Suprapubic skin (tissue), 4 donors: Measurements from ENCODE around the gene C1orf141. TPM values are rescaled to one million over a fixed set of nuclear protein-coding genes. Genes with fewer than 3 reads are reported as not detected.
"Not testable (repeated sequence)": the region's sequence is repeated elsewhere in the genome, so short reads cannot be mapped to it uniquely, and the experiment has no call there.

ENCODE experiments used
- DNase-seq, 2 donors: peaks; one replicate each; pipeline ENCODE4 v3.0.0-alpha.2; 2019; ENCODE audit warnings: low spot score in 2 of 2
- H3K27ac ChIP-seq: fragments of 200-600 bp; sonication (generic); one replicate; pipeline ENCODE4 v1.5.1; 2019
- H3K27me3 ChIP-seq: fragments of 200-600 bp; sonication (generic); one replicate; pipeline ENCODE4 v1.5.1; 2019
- H3K36me3 ChIP-seq: fragments of 200-600 bp; sonication (generic); one replicate; pipeline ENCODE4 v1.5.1; 2019
- H3K4me1 ChIP-seq: fragments of 200-600 bp; sonication (generic); one replicate; pipeline ENCODE4 v1.5.1; 2019
- H3K4me3 ChIP-seq: fragments of 200-600 bp; sonication (generic); one replicate; pipeline ENCODE4 v1.5.1; 2019; ENCODE audit warnings: mild to moderate bottlenecking
- H3K9me3 ChIP-seq: fragments of 200-600 bp; sonication (generic); one replicate; pipeline ENCODE4 v1.5.1; 2019
- EP300 ChIP-seq: sonication (generic); formaldehyde crosslinking; IDR thresholded peaks from one replicate; pipeline ENCODE4 v1.6.1; 2017; ENCODE audit warnings: antibody characterized with exemption
- POLR2A ChIP-seq, 2 donors: fragments of 450-650 bp; IDR thresholded peaks; one replicate each; pipeline ENCODE4 v1.6.1; 2017; ENCODE audit warnings: antibody characterized with exemption in 2 of 2, mild to moderate bottlenecking in 2 of 2, moderate library complexity in 2 of 2
- POLR2AphosphoS5 ChIP-seq, 3 donors: sonication (generic); formaldehyde crosslinking; IDR thresholded peaks; one replicate each; pipeline ENCODE4 v1.6.1; 2017; ENCODE audit warnings: antibody characterized with exemption in 3 of 3
- WGBS: methylation state at CpG from one replicate; pipeline ENCODE4 v1.1.5; 2018; 5-methylcytosine and 5-hydroxymethylcytosine counted together
- total RNA-seq, 4 donors: library from RNA; depleted of rRNA; stranded (reverse); fragments of >200 nt; gene quantifications; one replicate each; pipeline ENCODE4 v1.1.0, GENCODE V29; 2016
- TF ChIP-seq, protein P1 (sequence below), 2 donors: fragments of 200-600 bp in 1 of 2; fragments of 450-650 bp in 1 of 2; sonication (generic) in 1 of 2; IDR thresholded peaks; one replicate each; pipeline ENCODE4 v1.5.1; 2016 to 2019; ENCODE audit warnings: antibody characterized with exemption in 2 of 2, mild to moderate bottlenecking in 1 of 2, moderate library complexity in 1 of 2

C1orf141 gene
- total RNA-seq, 4 donors from 2014 or later, result not detected

DNA sequence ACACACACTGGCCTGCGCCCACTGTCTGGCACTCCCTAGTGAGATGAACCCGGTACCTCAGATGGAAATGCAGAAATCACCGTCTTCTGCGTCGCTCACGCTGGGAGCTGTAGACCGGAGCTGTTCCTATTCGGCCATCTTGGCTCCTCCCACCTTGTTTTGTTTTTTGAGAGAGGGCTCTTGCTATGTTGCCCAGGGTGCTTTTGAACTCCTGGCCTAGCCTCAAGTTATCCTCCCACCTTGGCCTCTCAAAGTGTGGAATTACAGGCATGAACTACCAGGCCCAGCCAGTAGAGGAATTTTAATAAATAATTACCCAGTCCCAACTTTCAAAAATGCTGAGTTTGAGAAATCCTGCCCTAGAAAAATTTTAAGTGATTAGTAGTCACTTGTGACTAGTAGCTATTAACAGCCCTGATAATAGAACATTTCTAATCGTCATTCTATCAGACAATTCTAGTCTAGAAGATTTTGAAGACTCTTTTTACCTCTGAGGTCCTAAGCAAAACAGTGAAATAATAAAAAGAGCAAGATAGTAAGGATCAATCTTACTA lies 49.9 kb downstream of the C1orf141 start:
- peaks cover 3% of the 10 kb centered on the region for H3K9me3 ChIP-seq
- H3K4me3 ChIP-seq, result no peak overlapping the region
- no peaks in the 10 kb centered on the region for H3K36me3 ChIP-seq
- H3K4me1 ChIP-seq, result no peaks in the 10 kb centered on the region
- H3K27me3 ChIP-seq, result no peaks in the 10 kb centered on the region
- 95% methylated on average over 7 of the region's 9 CpGs for WGBS
- no peak for DNase-seq
- TF ChIP-seq EP300, result no peak
- TF ChIP-seq, protein P1, sequence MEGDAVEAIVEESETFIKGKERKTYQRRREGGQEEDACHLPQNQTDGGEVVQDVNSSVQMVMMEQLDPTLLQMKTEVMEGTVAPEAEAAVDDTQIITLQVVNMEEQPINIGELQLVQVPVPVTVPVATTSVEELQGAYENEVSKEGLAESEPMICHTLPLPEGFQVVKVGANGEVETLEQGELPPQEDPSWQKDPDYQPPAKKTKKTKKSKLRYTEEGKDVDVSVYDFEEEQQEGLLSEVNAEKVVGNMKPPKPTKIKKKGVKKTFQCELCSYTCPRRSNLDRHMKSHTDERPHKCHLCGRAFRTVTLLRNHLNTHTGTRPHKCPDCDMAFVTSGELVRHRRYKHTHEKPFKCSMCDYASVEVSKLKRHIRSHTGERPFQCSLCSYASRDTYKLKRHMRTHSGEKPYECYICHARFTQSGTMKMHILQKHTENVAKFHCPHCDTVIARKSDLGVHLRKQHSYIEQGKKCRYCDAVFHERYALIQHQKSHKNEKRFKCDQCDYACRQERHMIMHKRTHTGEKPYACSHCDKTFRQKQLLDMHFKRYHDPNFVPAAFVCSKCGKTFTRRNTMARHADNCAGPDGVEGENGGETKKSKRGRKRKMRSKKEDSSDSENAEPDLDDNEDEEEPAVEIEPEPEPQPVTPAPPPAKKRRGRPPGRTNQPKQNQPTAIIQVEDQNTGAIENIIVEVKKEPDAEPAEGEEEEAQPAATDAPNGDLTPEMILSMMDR (IDR thresholded peaks at IDR 0.05), result no peak
- TF ChIP-seq POLR2AphosphoS5 (IDR thresholded peaks at IDR 0.05), result no peak
- TF ChIP-seq POLR2A (IDR thresholded peaks at IDR 0.05), result no peak
- H3K27ac ChIP-seq, result no peak overlapping the region

DNA sequence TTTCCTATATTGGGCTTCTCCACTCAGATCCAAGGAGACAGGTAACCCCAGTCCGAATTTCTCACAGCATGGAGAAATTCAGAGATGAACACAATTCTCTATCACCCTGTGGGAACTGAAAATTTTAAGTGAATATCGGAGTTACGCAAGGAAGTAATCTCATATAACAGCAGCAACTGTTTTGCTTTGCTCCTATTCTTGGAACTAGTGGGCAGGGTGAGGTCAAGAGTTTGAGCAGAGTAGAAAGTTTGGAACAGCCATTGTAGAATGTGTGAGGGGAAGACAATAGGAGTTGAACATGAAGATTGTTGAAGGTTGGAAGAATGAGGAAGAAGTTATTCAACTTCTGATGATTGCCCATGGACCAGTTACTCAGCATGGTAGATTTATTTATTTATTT lies 56.5 kb downstream of the C1orf141 start:
- Histone ChIP-seq H3K27ac (no peak overlapping the region), H3K9me3 (no peaks in the 10 kb centered on the region), H3K4me3 (no peak overlapping the region), H3K36me3 (no peaks in the 10 kb centered on the region), H3K27me3 (no peaks in the 10 kb centered on the region), H3K4me1 (no peaks in the 10 kb centered on the region)
- no peak for DNase-seq
- WGBS, result 96% methylated on average over 3 of the region's 3 CpGs
- TF ChIP-seq, protein P1 (IDR thresholded peaks at IDR 0.05), result no peak
- TF ChIP-seq EP300, result no peak
- TF ChIP-seq POLR2AphosphoS5 (IDR thresholded peaks at IDR 0.05), result no peak
- TF ChIP-seq POLR2A (IDR thresholded peaks at IDR 0.05), result no peak

DNA sequence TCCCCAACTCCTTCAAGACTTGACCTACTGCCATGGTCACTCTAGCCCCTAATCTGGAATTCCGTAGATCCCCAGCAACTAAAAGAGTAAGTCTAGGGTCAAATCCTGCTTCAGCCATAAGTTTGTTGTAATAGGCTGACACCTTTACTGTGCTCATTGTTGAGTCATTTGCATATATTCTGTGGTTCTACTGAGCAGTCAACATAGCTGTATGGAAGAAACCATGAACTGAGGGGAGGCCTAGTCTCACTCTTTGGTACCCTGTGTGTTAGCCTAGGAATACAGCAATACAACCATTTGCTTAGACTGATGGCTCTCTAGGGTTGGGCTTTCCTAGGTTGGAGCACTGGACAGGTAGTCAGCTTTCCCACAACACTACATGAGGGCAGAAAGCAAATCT lies 57.2 kb downstream of the C1orf141 start:
- Histone ChIP-seq H3K27ac (no peak overlapping the region), H3K9me3 (no peaks in the 10 kb centered on the region), H3K27me3 (no peaks in the 10 kb centered on the region), H3K36me3 (no peaks in the 10 kb centered on the region), H3K4me1 (no peaks in the 10 kb centered on the region), H3K4me3 (no peak overlapping the region)
- no peak for DNase-seq
- TF ChIP-seq POLR2A (IDR thresholded peaks at IDR 0.05), result no peak
- no peak for TF ChIP-seq POLR2AphosphoS5 (IDR thresholded peaks at IDR 0.05)
- no peak for TF ChIP-seq EP300
- TF ChIP-seq, protein P1 (IDR thresholded peaks at IDR 0.05), result no peak
- WGBS, result 91% methylated on average over 1 of the region's 1 CpG

DNA sequence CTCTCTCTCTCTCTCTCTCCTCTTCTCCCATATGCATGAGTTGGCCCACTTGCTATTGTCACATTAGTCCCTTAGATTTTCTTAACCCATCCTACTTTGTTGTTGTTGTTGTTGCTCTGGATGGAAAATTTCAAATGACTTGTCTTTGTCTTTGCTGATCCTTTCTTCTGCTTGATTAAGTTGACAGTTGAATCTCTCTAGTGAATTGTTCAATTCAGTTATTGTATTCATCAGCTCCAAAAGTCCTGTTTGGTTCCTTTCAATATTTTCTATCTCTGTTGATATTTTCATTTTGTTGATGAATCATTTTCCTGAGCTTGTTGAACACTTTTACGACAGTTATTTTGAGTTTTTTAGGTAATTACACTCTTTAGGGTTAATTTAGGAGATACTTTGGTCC lies 62.0 kb downstream of the C1orf141 start:
- Histone ChIP-seq H3K36me3 (no peaks in the 10 kb centered on the region), H3K4me3 (no peak overlapping the region), H3K27me3 (no peaks in the 10 kb centered on the region), H3K27ac (no peak overlapping the region), H3K4me1 (no peaks in the 10 kb centered on the region), H3K9me3 (no peaks in the 10 kb centered on the region)
- TF ChIP-seq EP300 (no peak), POLR2AphosphoS5 (IDR thresholded peaks at IDR 0.05) (no peak), POLR2A (IDR thresholded peaks at IDR 0.05) (no peak)
- TF ChIP-seq, protein P1 (IDR thresholded peaks at IDR 0.05), result no peak
- no peak for DNase-seq
- 93% methylated on average over 1 of the region's 1 CpG for WGBS

DNA sequence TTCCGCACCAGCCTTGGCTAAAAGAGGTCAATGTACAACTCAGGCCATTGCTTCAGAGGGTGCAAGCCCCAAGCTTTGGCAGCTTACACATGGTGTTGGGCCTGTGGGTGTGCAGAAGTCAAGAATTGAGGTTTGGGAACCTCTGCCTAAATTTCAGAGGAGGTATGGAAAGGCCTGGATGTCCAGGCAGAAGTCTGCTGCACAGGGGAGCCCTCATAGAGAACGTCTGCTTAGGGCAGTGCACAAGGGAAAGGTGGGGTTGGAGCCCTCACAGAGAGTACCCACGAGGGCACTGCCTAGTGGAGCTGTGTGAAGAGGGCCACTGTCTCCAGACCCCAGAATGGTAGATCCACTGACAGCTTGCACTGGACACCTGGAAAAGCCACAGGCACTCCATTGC lies 67.1 kb downstream of the C1orf141 start:
- H3K27me3 ChIP-seq, H3K4me3 ChIP-seq, H3K36me3 ChIP-seq, DNase-seq, H3K4me1 ChIP-seq, H3K27ac ChIP-seq, H3K9me3 ChIP-seq: not testable (repeated sequence)
- 60% methylated on average over 3 of the region's 3 CpGs for WGBS

DNA sequence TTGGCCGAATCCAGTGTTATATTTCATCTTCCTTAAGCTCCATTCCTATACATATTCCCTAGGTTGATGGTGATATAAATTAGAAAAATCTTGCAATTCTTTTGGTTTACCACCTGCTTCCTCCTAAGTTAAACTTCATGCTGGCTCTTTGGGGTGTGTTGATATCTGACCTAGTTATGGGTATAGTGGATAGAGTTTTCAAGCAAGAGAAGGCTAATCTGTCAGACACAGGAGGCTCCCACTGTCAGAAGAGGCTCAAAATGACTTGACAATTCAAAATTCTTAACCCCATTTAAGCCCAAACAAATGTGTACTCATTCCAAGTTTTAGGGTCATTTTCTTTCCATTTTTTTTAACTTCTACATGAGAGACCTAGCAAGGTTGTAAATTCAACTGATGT lies 72.4 kb downstream of the C1orf141 start:
- no peak for TF ChIP-seq EP300
- no peak for TF ChIP-seq POLR2AphosphoS5 (IDR thresholded peaks at IDR 0.05)
- TF ChIP-seq POLR2A (IDR thresholded peaks at IDR 0.05), result no peak
- TF ChIP-seq, protein P1 (IDR thresholded peaks at IDR 0.05), result no peak
- Histone ChIP-seq H3K4me3 (no peak overlapping the region), H3K9me3 (no peaks in the 10 kb centered on the region), H3K27me3 (no peaks in the 10 kb centered on the region), H3K27ac (no peak overlapping the region), H3K36me3 (no peaks in the 10 kb centered on the region), H3K4me1 (no peaks in the 10 kb centered on the region)
- no peak for DNase-seq
- 97% methylated on average over 1 of the region's 1 CpG for whole genome bisulfite sequencing
